Measurements from ENCODE around the gene BCOR. TPM values are rescaled to one million over a fixed set of nuclear protein-coding genes. Genes with fewer than 3 reads are reported as not detected.

Gene BCOR
- total RNA-seq, 2 experiments from 2014 or later = 46.4 to 47.0 TPM

GRCh38 chrX:40100537-40101429, 3.0 kb upstream of the BCOR start:
- ChIA-PET CTCF (no interaction called here), POLR2A (no interaction called here)

- CTCF ChIA-PET = no interaction called here
- POLR2A ChIA-PET = no interaction called here
Observed at GRCh38 chrX:40100141-40100536, 2.4 kb upstream of the BCOR start.

GRCh38 chrX:40099055-40099958, 1.5 kb upstream of the BCOR start:
- CTCF ChIA-PET = interaction anchor here (0.6 kb wide), 1 partner anchor 240 kb away, joined by 3 read pairs; no protein-coding TSS in a partner anchor
- POLR2A ChIA-PET = interaction anchor here (0.8 to 3.6 kb wide), 3 partner anchors 70 to 325 kb away, joined by 3 to 29 read pairs (median 3); no protein-coding TSS in a partner anchor

- CTCF ChIA-PET = interaction anchor here (0.6 to 1.0 kb wide), 3 partner anchors 17 to 85 kb away, joined by 3 to 4 read pairs (median 4); no protein-coding TSS in a partner anchor
- POLR2A ChIA-PET = interaction anchor here (0.6 to 3.6 kb wide), 7 partner anchors 10 to 324 kb away, joined by 3 to 29 read pairs (median 4); no protein-coding TSS in a partner anchor
Observed at GRCh38 chrX:40098264-40099054, 701 bp upstream of the BCOR start.

- ChIA-PET CTCF (interaction anchor here (1.0 kb wide), 1 partner anchor 83 kb away, joined by 3 read pairs; no protein-coding TSS in a partner anchor), POLR2A (interaction anchor here (0.9 to 3.6 kb wide), 6 partner anchors 10 to 84 kb away, joined by 3 to 29 read pairs (median 5); no protein-coding TSS in a partner anchor)
Observed at GRCh38 chrX:40097141-40097503, 636 bp downstream of the BCOR start.

- CTCF ChIA-PET = no interaction called here
Observed at GRCh38 chrX:40096395-40097091, 1.2 kb downstream of the BCOR start.

GRCh38 chrX:40095583-40096394, 2.0 kb downstream of the BCOR start:
- CTCF ChIA-PET = no interaction called here
- POLR2A ChIA-PET = interaction anchor here (0.6 to 3.6 kb wide), 4 partner anchors 9 to 81 kb away, joined by 3 to 29 read pairs (median 5); no protein-coding TSS in a partner anchor

More at GRCh38 chrX:40096395-40097091, 1.2 kb downstream of the BCOR start:
- POLR2A ChIA-PET = interaction anchor here (0.6 to 3.6 kb wide), 7 partner anchors 9 to 83 kb away, joined by 3 to 29 read pairs (median 5); no protein-coding TSS in a partner anchor

GRCh38 chrX:40094900-40095582, 2.7 kb downstream of the BCOR start:
- CTCF ChIA-PET = no interaction called here

GRCh38 chrX:40094041-40094899, 3.5 kb downstream of the BCOR start:
- ChIA-PET POLR2A (interaction anchor here (0.5 to 1.4 kb wide), 3 partner anchors 10 to 66 kb away, joined by 3 to 5 read pairs (median 3); no protein-coding TSS in a partner anchor), CTCF (no interaction called here)

More at GRCh38 chrX:40094900-40095582, 2.7 kb downstream of the BCOR start:
- POLR2A ChIA-PET = interaction anchor here (0.5 to 1.4 kb wide), 4 partner anchors 10 to 82 kb away, joined by 3 to 7 read pairs (median 4); no protein-coding TSS in a partner anchor

- CTCF ChIA-PET = no interaction called here
- POLR2A ChIA-PET = no interaction called here
Observed at GRCh38 chrX:40093586-40093985, 4.2 kb downstream of the BCOR start.

- ChIA-PET POLR2A (no interaction called here), CTCF (no interaction called here)
Observed at GRCh38 chrX:40092808-40093435, 4.8 kb downstream of the BCOR start.

- CTCF ChIA-PET = interaction anchor here (0.6 kb wide), 1 partner anchor 117 kb away, joined by 3 read pairs; no protein-coding TSS in a partner anchor
- POLR2A ChIA-PET = interaction anchor here (0.9 kb wide), 1 partner anchor 11 kb away, joined by 3 read pairs; no protein-coding TSS in a partner anchor
Observed at GRCh38 chrX:40091691-40092421, 5.9 kb downstream of the BCOR start.

GRCh38 chrX:40090961-40091360, 6.8 kb downstream of the BCOR start:
- POLR2A ChIA-PET = interaction anchor here (0.9 kb wide), 1 partner anchor 10 kb away, joined by 3 read pairs; no protein-coding TSS in a partner anchor
- CTCF ChIA-PET = no interaction called here

GRCh38 chrX:40090050-40090804, 7.5 kb downstream of the BCOR start:
- POLR2A ChIA-PET = no interaction called here
- CTCF ChIA-PET = no interaction called here

Data from activated CD8-positive, alpha-beta memory T cell treated with anti-CD3 and anti-CD28 coated beads for 36 hours (primary cell).